SU-DHL-6 (cell line): Measurements from ENCODE around the gene SAA2.

Source experiments
- H2AFZ ChIP-seq: fragments of 200-600 bp; sonication (generic); 2 replicates; pipeline ENCODE4 v1.6.1; 2014; ENCODE audit warnings: low read depth, mild to moderate bottlenecking, moderate library complexity, mixed read lengths, antibody characterized with exemption, low read length; ENCODE audit not compliant: severe bottlenecking
- H3F3A ChIP-seq: fragments of 200-600 bp; shearing (Covaris generic); 2 replicates; pipeline ENCODE4 v1.6.0; 2016; ENCODE audit warnings: antibody characterized with exemption, mild to moderate bottlenecking; ENCODE audit not compliant: insufficient read depth
- H3K27ac ChIP-seq: fragments of 200-600 bp; sonication (generic); 2 replicates; pipeline ENCODE4 v1.5.1; 2016; ENCODE audit warnings: low read depth, mild to moderate bottlenecking, low read length, moderate library complexity, mixed read lengths
- H3K27me3 ChIP-seq: fragments of 200-600 bp; sonication (generic), shearing (Covaris generic); 2 replicates; pipeline ENCODE4 v1.6.0; 2014; ENCODE audit warnings: mild to moderate bottlenecking, low read length
- H3K36me3 ChIP-seq: fragments of 200-600 bp; sonication (generic); 2 replicates; pipeline ENCODE4 v1.6.1; 2014; ENCODE audit warnings: mild to moderate bottlenecking, low read length, mixed read lengths
- H3K4me2 ChIP-seq: fragments of 300-600, 200-600 bp; shearing (Covaris generic), sonication (generic); 2 replicates; pipeline ENCODE4 v1.6.0; 2014; ENCODE audit warnings: low read length, low read depth, mild to moderate bottlenecking; ENCODE audit not compliant: poor library complexity, severe bottlenecking
- H3K4me3 ChIP-seq: fragments of 200-600 bp; sonication (generic); 2 replicates; pipeline ENCODE4 v1.5.1; 2014; ENCODE audit warnings: antibody characterized with exemption, low read length, mild to moderate bottlenecking, mixed read lengths; ENCODE audit not compliant: insufficient read depth, poor library complexity, severe bottlenecking
- H3K79me2 ChIP-seq: fragments of 200-600 bp; sonication (generic); 2 replicates; pipeline ENCODE4 v1.6.1; 2014; ENCODE audit warnings: mild to moderate bottlenecking, low read length, moderate library complexity; ENCODE audit not compliant: insufficient read depth
- H3K9ac ChIP-seq: fragments of 200-600 bp; sonication (generic); 2 replicates; pipeline ENCODE4 v1.7.0; 2014; ENCODE audit warnings: mild to moderate bottlenecking, low read length
- H3K9me2 ChIP-seq: fragments of 200-600 bp; sonication (generic); replicated peaks from 2 replicates; pipeline ENCODE4 v1.6.1; 2014; ENCODE audit warnings: low read length; ENCODE audit not compliant: insufficient read depth
- H3K9me3 ChIP-seq: fragments of 200-600 bp; sonication (generic); 2 replicates; pipeline ENCODE4 v1.6.1; 2014; ENCODE audit warnings: low read length, mixed read lengths; ENCODE audit not compliant: insufficient read depth
- H4K20me1 ChIP-seq: fragments of 200-600 bp; sonication (generic); 2 replicates; pipeline ENCODE4 v1.6.1; 2014; ENCODE audit warnings: low read depth, mild to moderate bottlenecking, antibody characterized with exemption, low read length, moderate library complexity, mixed read lengths
- EZH2phosphoT487 ChIP-seq: fragments of 200-600 bp; sonication (generic), shearing (Covaris generic); conservative IDR thresholded peaks from 2 replicates; pipeline ENCODE4 v1.6.1; 2018; ENCODE audit warnings: mild to moderate bottlenecking, antibody characterized with exemption, low read length, moderate library complexity, mixed read lengths
- TF ChIP-seq, protein P1 (sequence below): fragments of 200-600 bp; sonication (generic); IDR thresholded peaks from one replicate; pipeline ENCODE4 v1.5.1; 2017; ENCODE audit warnings: antibody characterized with exemption, mild to moderate bottlenecking, low read length, moderate library complexity; ENCODE audit not compliant: insufficient read depth, poor library complexity, severe bottlenecking

The SAA2 gene

DNA sequence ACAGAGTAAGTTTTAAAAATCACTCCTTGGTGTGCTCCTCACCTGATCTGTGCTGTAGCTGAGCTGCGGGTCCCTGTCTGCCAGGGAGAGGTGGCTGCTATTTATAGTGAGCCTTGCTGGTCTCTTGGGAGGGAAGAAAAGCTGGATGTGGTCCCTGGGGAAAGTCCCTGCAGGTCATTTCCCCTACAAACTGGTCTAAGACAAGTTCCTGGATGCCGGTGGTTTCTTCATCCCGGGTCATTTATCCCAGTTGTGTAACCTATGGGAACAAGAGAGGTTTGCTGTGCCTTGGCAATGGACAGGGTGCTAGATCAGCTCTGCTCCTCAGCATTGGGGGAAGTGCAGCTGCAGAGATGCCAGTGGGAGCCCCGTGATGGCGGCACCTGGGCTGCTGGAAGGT lies at the start of gene SAA2:
SAA2 (minus strand) TSS at position 108 of the 400 bp plus-strand sequence. CDS start 657 bp downstream, outside the sequence.
- Histone ChIP-seq H3K4me2 (no peak within 1 kb of the TSS), H3K9me3 (no peaks in the 10 kb centered on the region), H3K36me3 (no peaks in the 10 kb centered on the region), H3K4me3 (no peak within 1 kb of the TSS), H3F3A (no peaks in the 10 kb centered on the region), H3K27ac (no peak within 1 kb of the TSS), H3K27me3 (no peaks in the 10 kb centered on the region), H3K9ac (no peak within 1 kb of the TSS), H4K20me1 (no peaks in the 10 kb centered on the region), H3K79me2 (no peaks in the 10 kb centered on the region), H2AFZ (no peak within 1 kb of the TSS), H3K9me2 (no peaks in the 10 kb centered on the region)
- TF ChIP-seq EZH2phosphoT487: no peak
- TF ChIP-seq, protein P1, sequence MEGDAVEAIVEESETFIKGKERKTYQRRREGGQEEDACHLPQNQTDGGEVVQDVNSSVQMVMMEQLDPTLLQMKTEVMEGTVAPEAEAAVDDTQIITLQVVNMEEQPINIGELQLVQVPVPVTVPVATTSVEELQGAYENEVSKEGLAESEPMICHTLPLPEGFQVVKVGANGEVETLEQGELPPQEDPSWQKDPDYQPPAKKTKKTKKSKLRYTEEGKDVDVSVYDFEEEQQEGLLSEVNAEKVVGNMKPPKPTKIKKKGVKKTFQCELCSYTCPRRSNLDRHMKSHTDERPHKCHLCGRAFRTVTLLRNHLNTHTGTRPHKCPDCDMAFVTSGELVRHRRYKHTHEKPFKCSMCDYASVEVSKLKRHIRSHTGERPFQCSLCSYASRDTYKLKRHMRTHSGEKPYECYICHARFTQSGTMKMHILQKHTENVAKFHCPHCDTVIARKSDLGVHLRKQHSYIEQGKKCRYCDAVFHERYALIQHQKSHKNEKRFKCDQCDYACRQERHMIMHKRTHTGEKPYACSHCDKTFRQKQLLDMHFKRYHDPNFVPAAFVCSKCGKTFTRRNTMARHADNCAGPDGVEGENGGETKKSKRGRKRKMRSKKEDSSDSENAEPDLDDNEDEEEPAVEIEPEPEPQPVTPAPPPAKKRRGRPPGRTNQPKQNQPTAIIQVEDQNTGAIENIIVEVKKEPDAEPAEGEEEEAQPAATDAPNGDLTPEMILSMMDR: no peak

DNA sequence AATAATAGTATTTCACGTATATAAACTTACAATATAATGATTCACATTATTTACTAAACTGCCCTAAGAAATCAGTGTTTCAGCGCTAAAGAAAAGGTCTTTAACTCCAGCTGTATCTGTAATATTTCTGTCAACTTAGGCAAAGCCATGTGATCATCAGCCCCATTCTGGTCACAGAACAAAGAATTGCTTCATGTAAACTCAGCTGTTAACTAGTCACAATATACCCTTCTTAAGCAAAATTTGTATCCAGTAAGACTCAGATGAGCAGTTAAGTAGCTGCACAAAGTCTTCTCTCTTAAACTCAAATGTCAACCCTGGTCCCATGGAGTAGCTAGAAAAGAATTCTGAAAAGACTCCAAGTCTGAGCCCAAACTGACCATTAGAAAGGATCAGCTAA lies 46.8 kb upstream of the SAA2 start:
- Histone ChIP-seq H3K27me3 (no peaks in the 10 kb centered on the region), H3K4me3 (no peak overlapping the region), H3K9me2 (no peaks in the 10 kb centered on the region), H3K9me3 (no peaks in the 10 kb centered on the region), H4K20me1 (no peaks in the 10 kb centered on the region), H3K36me3 (peaks cover 79% of the 10 kb centered on the region), H3F3A (peaks cover 4% of the 10 kb centered on the region; the same call in 1 of the 2 replicates), H3K79me2 (no peaks in the 10 kb centered on the region), H3K9ac (no peak overlapping the region), H3K27ac (no peak overlapping the region), H2AFZ (no peak overlapping the region), H3K4me2 (no peak overlapping the region)
- TF ChIP-seq, protein P1: no peak
- TF ChIP-seq EZH2phosphoT487: no peak

DNA sequence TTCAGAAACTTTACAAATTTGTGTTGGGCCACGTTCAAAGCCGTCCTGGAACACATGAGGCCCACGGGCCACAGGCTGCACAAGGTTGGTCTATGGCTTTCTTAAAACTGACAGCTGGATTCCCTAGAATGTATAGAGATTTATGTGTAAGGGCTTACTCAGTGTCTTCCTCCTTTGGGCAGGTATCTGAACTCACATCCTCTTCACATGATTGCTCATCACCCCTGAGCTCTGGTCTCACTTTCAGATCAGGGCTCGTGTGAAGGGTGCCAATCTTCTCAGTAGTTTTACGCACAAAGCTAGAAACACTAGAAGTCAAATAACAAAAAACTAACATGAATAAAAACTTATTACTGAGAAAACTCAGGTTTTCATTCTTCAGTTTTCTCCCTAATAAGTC lies 46.4 kb upstream of the SAA2 start:
- Histone ChIP-seq H3K9ac (no peak overlapping the region), H3K79me2 (no peaks in the 10 kb centered on the region), H3K27me3 (no peaks in the 10 kb centered on the region), H3K27ac (no peak overlapping the region), H3K36me3 (peaks cover 78% of the 10 kb centered on the region), H3F3A (peaks cover 4% of the 10 kb centered on the region; the same call in 1 of the 2 replicates), H3K4me2 (no peak overlapping the region), H4K20me1 (no peaks in the 10 kb centered on the region), H2AFZ (no peak overlapping the region), H3K9me2 (no peaks in the 10 kb centered on the region), H3K9me3 (no peaks in the 10 kb centered on the region), H3K4me3 (no peak overlapping the region)
- TF ChIP-seq, protein P1: no peak
- no peak for TF ChIP-seq EZH2phosphoT487
